SH-SY5Y (cell line): ENCODE results near the gene FOLR3.

Experiments
- GATA2 ChIP-seq: IDR thresholded peaks from 2 replicates; pipeline ENCODE4 v1.6.1; 2011; ENCODE audit warnings: mild to moderate bottlenecking, low read depth, low read length
- GATA3 ChIP-seq: IDR thresholded peaks from 2 replicates; pipeline ENCODE4 v1.6.1; 2011; ENCODE audit warnings: low read depth, mild to moderate bottlenecking, low read length, moderate library complexity

Gene FOLR3

GRCh38 chr11:72112978-72113808 is 22.3 kb upstream of the FOLR3 start:
- TF ChIP-seq GATA2 (no peak), GATA3 (no peak)

DNA sequence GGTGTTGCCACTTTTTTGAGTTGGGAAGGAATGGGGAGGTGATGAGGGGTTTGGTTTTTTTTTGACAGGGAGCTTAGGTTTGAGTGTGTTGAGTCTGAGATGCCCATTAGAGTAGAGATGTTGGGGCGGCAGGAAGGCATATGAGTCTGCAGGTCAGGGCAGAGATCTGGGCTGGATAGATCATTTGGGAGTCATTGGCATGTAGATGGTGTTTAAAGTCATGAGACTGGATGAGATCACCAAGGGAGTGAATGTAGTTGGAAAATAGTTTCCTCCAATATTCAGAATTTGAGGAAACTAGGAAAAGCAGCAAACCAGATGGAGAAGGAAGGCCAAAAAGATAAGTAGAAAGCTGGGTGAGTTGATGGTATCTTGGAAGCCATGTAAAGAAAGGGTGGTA is 21.0 kb upstream of the FOLR3 start:
- TF ChIP-seq GATA2 (no peak), GATA3 (no peak)

- TF ChIP-seq GATA3 (no peak), GATA2 (no peak)
Measured at GRCh38 chr11:72116019-72116755, 19.3 kb upstream of the FOLR3 start.

DNA sequence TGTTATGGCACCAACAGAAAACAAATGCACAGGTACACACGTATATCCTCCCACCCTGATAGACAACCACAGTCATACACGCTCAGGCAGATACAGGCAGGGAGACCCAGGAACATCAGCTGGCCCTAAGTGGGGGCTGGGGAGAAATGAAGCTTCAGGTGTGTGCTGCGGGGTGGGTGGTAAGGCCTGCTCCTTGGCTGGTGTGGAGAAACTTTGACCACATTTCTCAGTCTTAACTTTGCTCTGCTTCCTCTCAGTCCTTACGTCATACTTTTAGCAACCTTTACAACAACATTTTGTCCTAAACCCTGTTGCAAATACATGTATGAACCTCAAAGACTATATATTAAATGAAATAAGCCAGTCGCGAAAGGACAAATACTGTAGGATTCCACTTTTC is 16.3 kb upstream of the FOLR3 start:
- TF ChIP-seq GATA3 (no peak), GATA2 (no peak)

- no peak for TF ChIP-seq GATA2
- no peak for TF ChIP-seq GATA3
Measured at GRCh38 chr11:72120930-72121329, 14.6 kb upstream of the FOLR3 start.

DNA sequence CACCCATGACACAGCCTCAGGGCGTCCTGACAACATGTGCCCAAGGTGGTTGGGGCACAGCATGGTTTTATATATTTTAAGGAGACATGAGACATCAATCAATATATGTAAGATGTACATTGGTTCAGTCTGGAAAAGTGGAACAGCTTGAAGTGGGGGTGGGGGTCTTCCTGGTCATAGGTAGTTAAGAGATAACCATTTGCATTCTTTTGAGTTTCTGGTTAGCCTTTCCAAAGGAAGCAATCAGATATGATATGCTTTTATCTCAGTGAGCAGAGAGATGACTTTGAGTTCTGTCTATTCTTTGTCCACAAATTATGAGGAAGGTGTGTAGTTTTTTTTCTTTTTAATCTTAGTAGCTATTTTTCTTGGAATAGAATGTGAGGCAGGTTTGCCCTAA is 12.9 kb upstream of the FOLR3 start:
- TF ChIP-seq GATA3 = no peak
- no peak for TF ChIP-seq GATA2

- TF ChIP-seq GATA3 (no peak), GATA2 (no peak)
Measured at GRCh38 chr11:72123117-72123653, 12.3 kb upstream of the FOLR3 start.

DNA sequence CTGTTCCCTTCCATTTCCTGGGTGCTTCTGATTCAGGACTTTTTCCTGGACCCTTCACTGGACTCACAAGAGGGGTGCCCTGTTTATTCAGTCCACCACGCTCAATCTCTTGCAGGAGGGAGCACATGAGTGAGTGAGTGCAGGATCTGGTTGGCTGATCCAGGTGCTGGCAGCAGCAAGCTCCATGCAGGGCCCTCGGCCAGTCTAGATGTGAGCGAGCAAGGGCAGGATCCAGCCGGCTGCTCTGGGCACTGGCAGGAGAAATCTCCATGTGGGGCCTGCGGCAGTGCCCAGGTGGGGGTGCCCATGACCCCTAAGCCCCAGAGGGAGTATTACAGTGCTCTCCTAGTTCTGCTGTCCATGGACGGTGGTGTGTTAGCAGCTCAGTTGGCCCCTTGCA is 11.5 kb upstream of the FOLR3 start:
- TF ChIP-seq GATA2 (no peak), GATA3 (no peak)

GRCh38 chr11:72125956-72126355 is 9.6 kb upstream of the FOLR3 start:
- TF ChIP-seq GATA2 (no peak), GATA3 (no peak)

DNA sequence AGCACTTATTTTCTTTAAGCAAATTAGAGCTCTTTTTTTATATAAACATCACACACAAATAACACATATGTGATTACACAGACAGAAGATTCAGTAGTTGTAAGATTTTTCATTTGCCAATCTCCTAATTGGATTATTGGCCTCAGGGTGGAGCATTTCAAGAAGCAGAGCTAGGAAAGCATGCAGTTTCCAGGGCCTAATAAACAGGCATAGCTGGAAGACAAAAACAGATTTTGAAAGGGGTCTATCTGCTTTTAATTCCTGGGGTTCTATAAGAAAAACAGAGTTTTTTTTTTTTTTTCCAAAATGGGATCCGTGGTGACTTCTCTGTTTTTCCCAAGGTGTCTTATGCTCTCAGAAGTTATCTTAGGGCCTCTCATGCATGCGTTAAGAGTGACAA is 7.6 kb upstream of the FOLR3 start:
- TF ChIP-seq GATA3 (no peak), GATA2 (no peak)

GRCh38 chr11:72129381-72129780 is 6.1 kb upstream of the FOLR3 start:
- no peak for TF ChIP-seq GATA3
- no peak for TF ChIP-seq GATA2

DNA sequence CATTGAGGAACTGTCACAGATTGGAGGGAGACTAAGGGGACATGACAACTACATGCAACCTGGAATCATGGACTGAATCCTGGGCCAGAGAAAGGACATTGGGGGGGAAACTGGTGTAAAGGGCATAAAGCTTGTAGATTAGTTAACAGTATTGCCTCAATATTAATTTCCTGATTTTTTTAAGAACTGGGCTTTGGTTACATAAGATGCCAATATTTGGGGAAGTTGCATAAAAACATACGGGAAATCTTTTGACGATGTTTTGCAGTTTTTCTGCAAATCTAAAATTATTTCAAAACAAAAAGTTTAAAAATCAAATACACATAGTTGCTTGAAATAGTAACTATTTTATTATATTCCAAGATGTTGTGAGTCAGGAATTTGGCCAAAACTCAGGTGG is 2.9 kb upstream of the FOLR3 start:
- no peak for TF ChIP-seq GATA3
- TF ChIP-seq GATA2 = no peak

- TF ChIP-seq GATA3 (no peak), GATA2 (no peak)
Measured at GRCh38 chr11:72135891-72136683, 562 bp downstream of the FOLR3 start.

- TF ChIP-seq GATA2 (no peak), GATA3 (no peak)
Measured at GRCh38 chr11:72136684-72137262, 1.2 kb downstream of the FOLR3 start.
